ENCODE measurements around the gene SLC4A5. TPM values are rescaled to one million over a fixed set of nuclear protein-coding genes. Genes with fewer than 3 reads are reported as not detected.

Gene SLC4A5
- total RNA-seq, 2 experiments from 2014 or later: 1.8 to 2.0 TPM

DNA sequence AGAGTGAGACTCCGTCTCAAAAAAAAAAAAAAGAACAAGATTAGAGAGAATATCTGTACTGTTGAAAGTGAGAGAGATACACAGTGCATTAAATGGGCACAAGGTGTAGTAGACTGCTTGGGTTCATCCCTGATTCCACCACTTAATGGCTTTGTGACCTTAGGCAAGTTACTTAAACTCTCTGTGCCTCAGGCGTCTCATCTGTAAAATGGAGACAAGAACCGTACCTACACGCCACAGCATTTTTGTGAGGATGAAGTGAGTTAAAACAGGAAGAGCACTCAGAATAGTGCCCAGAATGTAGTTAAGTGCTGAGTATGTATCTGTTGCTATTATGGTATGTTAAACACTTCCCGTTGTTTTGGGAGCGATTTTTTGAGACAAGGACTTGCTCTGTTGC, 80.5 kb downstream of the SLC4A5 start:
- Mint-ChIP-seq H3K27ac (no peak overlapping the region), H3K27me3 (no peaks in the 10 kb centered on the region), H3K9me3 (no peaks in the 10 kb centered on the region), H3K36me3 (ENCODE audit: low read depth) (no peaks in the 10 kb centered on the region), H3K4me3 (no peak overlapping the region), H3K4me1 (ENCODE audit: low read depth) (peaks cover 12% of the 10 kb centered on the region)
- ChIA-PET CTCF (no interaction called here), POLR2A (no interaction called here)
- DNase-seq: no peak
- intact Hi-C loops (cut with micrococcal nuclease): no loop called here
- no peak for ATAC-seq
- TF ChIP-seq, protein P1, sequence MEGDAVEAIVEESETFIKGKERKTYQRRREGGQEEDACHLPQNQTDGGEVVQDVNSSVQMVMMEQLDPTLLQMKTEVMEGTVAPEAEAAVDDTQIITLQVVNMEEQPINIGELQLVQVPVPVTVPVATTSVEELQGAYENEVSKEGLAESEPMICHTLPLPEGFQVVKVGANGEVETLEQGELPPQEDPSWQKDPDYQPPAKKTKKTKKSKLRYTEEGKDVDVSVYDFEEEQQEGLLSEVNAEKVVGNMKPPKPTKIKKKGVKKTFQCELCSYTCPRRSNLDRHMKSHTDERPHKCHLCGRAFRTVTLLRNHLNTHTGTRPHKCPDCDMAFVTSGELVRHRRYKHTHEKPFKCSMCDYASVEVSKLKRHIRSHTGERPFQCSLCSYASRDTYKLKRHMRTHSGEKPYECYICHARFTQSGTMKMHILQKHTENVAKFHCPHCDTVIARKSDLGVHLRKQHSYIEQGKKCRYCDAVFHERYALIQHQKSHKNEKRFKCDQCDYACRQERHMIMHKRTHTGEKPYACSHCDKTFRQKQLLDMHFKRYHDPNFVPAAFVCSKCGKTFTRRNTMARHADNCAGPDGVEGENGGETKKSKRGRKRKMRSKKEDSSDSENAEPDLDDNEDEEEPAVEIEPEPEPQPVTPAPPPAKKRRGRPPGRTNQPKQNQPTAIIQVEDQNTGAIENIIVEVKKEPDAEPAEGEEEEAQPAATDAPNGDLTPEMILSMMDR (IDR thresholded peaks at IDR 0.05): no peak

DNA sequence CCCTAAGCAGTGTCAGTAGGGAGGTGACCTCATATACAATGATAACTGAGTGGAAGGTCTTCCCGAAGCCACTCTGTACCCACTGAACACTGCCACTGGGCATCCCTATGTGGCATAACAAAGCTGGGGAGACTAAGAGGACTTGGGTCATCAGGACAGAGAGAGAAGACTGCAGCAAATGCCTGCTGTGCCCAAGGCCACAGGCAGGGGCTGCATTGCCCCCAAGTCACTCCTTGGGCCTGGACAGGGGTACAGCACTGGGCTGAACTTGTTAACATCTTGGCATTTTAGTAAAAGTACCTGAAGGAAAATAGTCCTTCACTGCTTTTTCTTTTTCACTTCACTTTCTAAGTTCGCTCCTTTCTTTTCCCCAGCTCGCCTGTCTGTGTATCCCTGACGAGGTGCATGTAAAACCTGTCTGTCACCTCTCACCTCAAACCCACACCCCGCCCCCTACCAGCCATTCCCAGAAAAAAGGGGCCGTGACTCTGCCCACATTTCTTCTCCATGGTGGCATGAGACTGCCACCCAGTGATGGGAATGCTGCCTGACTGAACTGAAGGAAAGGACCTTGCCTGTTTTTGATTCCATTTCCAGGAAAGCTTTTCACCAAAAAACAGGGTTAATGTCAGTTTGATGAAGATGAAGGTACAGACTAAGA, 81.9 kb downstream of the SLC4A5 start:
- H3K27ac Mint-ChIP-seq: no peak overlapping the region
- ChIA-PET POLR2A (interaction anchor here (0.9 kb wide), 1 partner anchor 26 kb away, joined by 4 read pairs; no protein-coding TSS in a partner anchor), CTCF (interaction anchor here (0.9 to 4.6 kb wide), 5 partner anchors 12 to 433 kb away, joined by 3 to 23 read pairs (median 3); no protein-coding TSS in a partner anchor)
- no peak for DNase-seq
- H3K4me1 Mint-ChIP-seq (ENCODE audit: low read depth): peaks cover 4% of the 10 kb centered on the region
- no peaks in the 10 kb centered on the region for H3K27me3 Mint-ChIP-seq
- intact Hi-C loops (cut with micrococcal nuclease): no loop called here
- H3K4me3 Mint-ChIP-seq: no peak overlapping the region
- TF ChIP-seq, protein P1 (IDR thresholded peaks at IDR 0.05): no peak
- H3K9me3 Mint-ChIP-seq: no peaks in the 10 kb centered on the region
- ATAC-seq: no peak
- no peaks in the 10 kb centered on the region for H3K36me3 Mint-ChIP-seq (ENCODE audit: low read depth)

DNA sequence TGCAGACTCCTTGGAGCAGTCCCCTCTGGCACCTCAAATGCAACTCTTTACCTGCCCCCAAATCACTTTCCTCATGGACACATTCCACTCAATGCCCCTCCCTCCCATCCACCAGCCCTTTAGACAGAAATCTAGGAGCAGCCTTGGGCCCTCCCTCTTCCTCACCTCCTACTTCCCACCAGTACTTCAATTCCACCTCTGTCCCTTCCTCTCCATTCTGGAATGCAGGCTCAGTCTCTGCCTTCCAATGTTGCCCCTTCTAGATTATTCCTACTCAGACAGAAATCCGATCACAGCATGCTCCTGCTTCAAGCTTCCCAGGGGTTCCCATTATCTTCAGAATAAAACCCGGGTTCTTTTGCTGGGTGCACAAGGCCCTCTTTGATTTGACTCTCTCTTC, 82.7 kb downstream of the SLC4A5 start:
- H3K9me3 Mint-ChIP-seq: no peaks in the 10 kb centered on the region
- no peaks in the 10 kb centered on the region for H3K36me3 Mint-ChIP-seq (ENCODE audit: low read depth)
- intact Hi-C loops (cut with micrococcal nuclease): no loop called here
- H3K27me3 Mint-ChIP-seq: no peaks in the 10 kb centered on the region
- ChIA-PET CTCF (interaction anchor here (1.0 to 4.6 kb wide), 4 partner anchors 11 to 131 kb away, joined by 3 to 23 read pairs (median 10); no protein-coding TSS in a partner anchor), POLR2A (interaction anchor here (0.9 kb wide), 1 partner anchor 27 kb away, joined by 4 read pairs; no protein-coding TSS in a partner anchor)
- TF ChIP-seq, protein P1 (IDR thresholded peaks at IDR 0.05): no peak
- no peak for DNase-seq
- no peak overlapping the region for H3K27ac Mint-ChIP-seq
- no peak for ATAC-seq
- no peaks in the 10 kb centered on the region for H3K4me1 Mint-ChIP-seq (ENCODE audit: low read depth)
- no peak overlapping the region for H3K4me3 Mint-ChIP-seq

DNA sequence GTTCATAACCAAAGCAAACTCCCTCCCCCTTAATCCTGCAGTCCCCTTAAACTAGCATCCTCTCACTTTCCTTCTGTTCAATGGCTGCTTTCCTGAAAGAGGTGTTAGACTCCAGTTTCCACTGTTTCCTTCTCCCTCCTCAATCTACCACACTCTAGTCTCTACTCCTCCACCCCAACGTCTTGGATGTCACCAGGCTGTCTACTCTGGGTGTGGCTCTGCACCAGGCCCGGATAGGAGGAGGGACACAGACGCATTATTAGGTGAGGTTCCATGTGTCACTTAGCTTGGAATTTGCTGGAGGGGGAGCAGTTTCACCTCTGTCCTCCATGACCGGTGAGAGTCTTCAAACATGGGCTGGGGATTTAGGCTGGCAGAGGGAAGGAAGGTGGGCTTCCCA, 83.5 kb downstream of the SLC4A5 start:
- TF ChIP-seq, protein P1 (IDR thresholded peaks at IDR 0.05): no peak
- POLR2A ChIA-PET: no interaction called here
- Mint-ChIP-seq H3K4me1 (ENCODE audit: low read depth) (no peaks in the 10 kb centered on the region), H3K27ac (no peak overlapping the region), H3K36me3 (ENCODE audit: low read depth) (no peaks in the 10 kb centered on the region), H3K4me3 (no peak overlapping the region), H3K27me3 (no peaks in the 10 kb centered on the region), H3K9me3 (no peaks in the 10 kb centered on the region)
- intact Hi-C loops (cut with micrococcal nuclease): loop anchor here (10.0 kb wide), 1 partner anchor 135 kb away; no protein-coding TSS in a partner anchor
- no peak for ATAC-seq
- CTCF ChIA-PET: interaction anchor here (1.2 to 4.6 kb wide), 3 partner anchors 9 to 75 kb away, joined by 4 to 23 read pairs (median 16); no protein-coding TSS in a partner anchor
- no peak for DNase-seq

DNA sequence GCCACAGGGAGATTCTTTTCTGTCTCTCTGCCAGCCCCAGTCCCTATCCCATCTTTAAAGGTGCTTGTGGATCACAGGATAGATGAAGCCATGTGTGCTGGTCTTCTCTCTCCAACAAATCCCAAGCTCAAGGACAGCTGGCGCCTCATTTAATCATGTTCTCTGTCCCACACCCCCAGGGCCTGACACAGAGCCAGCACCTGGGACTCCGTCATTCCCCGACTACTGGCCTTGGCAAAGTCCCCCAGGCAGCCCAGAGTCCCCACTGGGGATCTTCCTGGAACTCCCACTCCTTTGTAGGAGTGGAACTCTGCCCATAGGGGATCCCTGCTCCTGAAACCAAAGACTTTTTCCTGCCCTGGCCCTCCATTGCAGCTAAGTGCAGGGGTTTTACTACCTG, 84.0 kb downstream of the SLC4A5 start:
- Mint-ChIP-seq H3K27me3 (no peaks in the 10 kb centered on the region), H3K36me3 (ENCODE audit: low read depth) (no peaks in the 10 kb centered on the region), H3K4me3 (no peak overlapping the region), H3K4me1 (ENCODE audit: low read depth) (no peaks in the 10 kb centered on the region), H3K27ac (no peak overlapping the region), H3K9me3 (no peaks in the 10 kb centered on the region)
- ChIA-PET POLR2A (no interaction called here), CTCF (interaction anchor here (1.2 to 4.6 kb wide), 3 partner anchors 8 to 76 kb away, joined by 4 to 23 read pairs (median 16); no protein-coding TSS in a partner anchor)
- DNase-seq (no peak), ATAC-seq (no peak)
- TF ChIP-seq, protein P1 (IDR thresholded peaks at IDR 0.05): no peak
- intact Hi-C loops (cut with micrococcal nuclease): loop anchor here (10.0 kb wide), 1 partner anchor 136 kb away; no protein-coding TSS in a partner anchor
